Measurements from ENCODE around the gene ATG7.

- TF ChIP-seq CTCF (optimal IDR thresholded peaks at IDR 0.05 in 1 of 3, IDR thresholded peaks at IDR 0.05 in 1 of 3, conservative IDR thresholded peaks at IDR 0.05 in 1 of 3; ENCODE audit: extremely low read depth in 1 of 3, insufficient read depth in 2 of 3, low read length in 3 of 3) (no peak), EZH2 (IDR thresholded peaks at IDR 0.05; ENCODE audit: low read length) (no peak)
These were observed 333.2 kb downstream of the ATG7 start for GRCh38 chr3:11605398-11605797.

All from keratinocyte (primary cell).